Keratinocyte (primary cell): ENCODE results near the gene TNFSF11.
"Not testable (repeated sequence)": the region's sequence is repeated elsewhere in the genome, so short reads cannot be mapped to it uniquely, and the experiment has no call there.

Experiments used
- CTCF ChIP-seq, 3 experiments: IDR thresholded peaks in 1 of 3; conservative IDR thresholded peaks in 1 of 3; optimal IDR thresholded peaks in 1 of 3; 2 replicates in 2 of 3; 3 replicates in 1 of 3; pipeline versions ENCODE3 to v1.5.1; 2011; ENCODE audit warnings: low read length in 3 of 3, mild to moderate bottlenecking in 3 of 3, moderate library complexity in 2 of 3, control low read depth in 1 of 3, inconsistent platforms in 1 of 3; ENCODE audit not compliant: insufficient read depth in 2 of 3; ENCODE audit errors: extremely low read depth in 1 of 3
- EZH2 ChIP-seq: IDR thresholded peaks from one replicate; pipeline ENCODE4 v1.6.1; 2012; ENCODE audit warnings: inconsistent platforms, mild to moderate bottlenecking, low read length, moderate library complexity

- TF ChIP-seq CTCF (optimal IDR thresholded peaks at IDR 0.05 in 1 of 3, IDR thresholded peaks at IDR 0.05 in 1 of 3, conservative IDR thresholded peaks at IDR 0.05 in 1 of 3; ENCODE audit: extremely low read depth in 1 of 3, insufficient read depth in 2 of 3, low read length in 3 of 3); EZH2: not testable (repeated sequence)
Measured at GRCh38 chr13:42559573-42560218, 14.3 kb upstream of the TNFSF11 start.
